SK-N-SH (cell line): ENCODE results near the gene ECI1. TPM values are rescaled to one million over a fixed set of nuclear protein-coding genes. Genes with fewer than 3 reads are reported as not detected.
A peak's percentile ranks its signal among the peaks of the same experiment; 100 is the strongest.

Experiments used
- CTCF ChIA-PET: fragments of 300-600, 350-600 bp; formaldehyde crosslinking; extraction: SDS; loops from one replicate; lab custom pipeline; 2021; lab: Yijun Ruan, JAX
- POLR2A ChIA-PET: fragments of 350-600 bp; sonication (Branson Sonifier 250); formaldehyde crosslinking; extraction: SDS; loops from one replicate; lab custom pipeline; 2020; ENCODE audit warnings: antibody characterized with exemption, inconsistent platforms; lab: Yijun Ruan, JAX
- DNase-seq: peaks from one replicate; pipeline ENCODE4 v3.0.0; 2012
- H2AFZ ChIP-seq: fragments of 200-600 bp; sonication (generic); 2 replicates; pipeline ENCODE4 v1.8.1; 2016; ENCODE audit warnings: antibody characterized with exemption, mild to moderate bottlenecking, low read depth
- H3F3A ChIP-seq: fragments of 200-600 bp; sonication (generic); replicated peaks from 2 replicates; pipeline ENCODE3; 2016; ENCODE audit warnings: antibody characterized with exemption, mild to moderate bottlenecking; ENCODE audit not compliant: insufficient read depth
- H3K27ac ChIP-seq, 2 experiments: fragments of 200-500 bp in 1 of 2; fragments of 200-600 bp in 1 of 2; sonication (Bioruptor generic) in 1 of 2; sonication (generic), shearing (Covaris generic) in 1 of 2; 2 replicates each; pipeline versions ENCODE4 v1.5.1 to v1.6.1; 2014 to 2016; ENCODE audit warnings: low read depth in 2 of 2, inconsistent platforms in 1 of 2, low read length in 1 of 2, mild to moderate bottlenecking in 1 of 2, mixed read lengths in 1 of 2
- H3K27me3 ChIP-seq: fragments of 200-600 bp; sonication (generic), shearing (Covaris generic); 2 replicates; pipeline ENCODE4 v1.6.1; 2016; ENCODE audit warnings: mixed run types; ENCODE audit not compliant: insufficient read depth
- H3K36me3 ChIP-seq, 2 experiments: fragments of 200-500 bp in 1 of 2; fragments of 200-600 bp in 1 of 2; sonication (Bioruptor generic) in 1 of 2; sonication (generic) in 1 of 2; replicated peaks in 1 of 2; 2 replicates each; pipeline versions ENCODE3 to v1.5.1; 2014 to 2016; ENCODE audit warnings: low read length in 1 of 2, mild to moderate bottlenecking in 1 of 2; ENCODE audit not compliant: insufficient read depth in 2 of 2, control insufficient read depth in 1 of 2
- H3K4me1 ChIP-seq, 2 experiments: fragments of 200-500 bp in 1 of 2; fragments of 200-600 bp in 1 of 2; sonication (Bioruptor generic) in 1 of 2; sonication (generic), shearing (Covaris generic) in 1 of 2; 2 replicates each; pipeline versions ENCODE4 v1.5.1 to v1.6.1; 2014 to 2016; ENCODE audit warnings: low read depth in 1 of 2, low read length in 1 of 2, mixed run types in 1 of 2; ENCODE audit not compliant: insufficient read depth in 2 of 2, control insufficient read depth in 1 of 2
- H3K4me2 ChIP-seq: fragments of 200-600 bp; sonication (generic), shearing (Covaris generic); 2 replicates; pipeline ENCODE4 v1.6.1; 2017; ENCODE audit warnings: mixed run types
- H3K4me3 ChIP-seq, 2 experiments: fragments of 200-500 bp in 1 of 2; fragments of 200-600 bp in 1 of 2; sonication (Bioruptor generic) in 1 of 2; sonication (generic), shearing (Covaris generic) in 1 of 2; 2 replicates each; pipeline versions ENCODE4 v1.5.1 to v1.8.1; 2014 to 2016; ENCODE audit warnings: low read depth in 2 of 2, inconsistent platforms in 1 of 2, low read length in 1 of 2, mild to moderate bottlenecking in 1 of 2, mixed read lengths in 1 of 2, moderate library complexity in 1 of 2
- H3K79me2 ChIP-seq: fragments of 200-600 bp; sonication (generic); 2 replicates; pipeline ENCODE4 v1.8.1; 2017; ENCODE audit warnings: mild to moderate bottlenecking; ENCODE audit not compliant: insufficient read depth
- H3K9ac ChIP-seq: fragments of 200-600 bp; sonication (generic); 2 replicates; pipeline ENCODE4 v1.6.1; 2017; ENCODE audit warnings: mixed run types
- H3K9me2 ChIP-seq: fragments of 200-600 bp; sonication (generic); 2 replicates; pipeline ENCODE4 v1.6.1; 2017; ENCODE audit warnings: mixed run types
- H3K9me3 ChIP-seq: fragments of 200-600 bp; sonication (generic); 2 replicates; pipeline ENCODE4 v1.6.1; 2017; ENCODE audit warnings: mixed run types, mild to moderate bottlenecking, moderate library complexity
- H4K20me1 ChIP-seq: fragments of 200-600 bp; sonication (generic); 2 replicates; pipeline ENCODE4 v1.6.1; 2017; ENCODE audit warnings: mild to moderate bottlenecking, mixed run types; ENCODE audit not compliant: insufficient read depth
- CHD2 ChIP-seq: fragments of 150-350 bp; IDR thresholded peaks from 2 replicates; pipeline ENCODE4 v1.6.1; 2018; ENCODE audit warnings: low read length; ENCODE audit not compliant: partially characterized antibody
- CTCF ChIP-seq: fragments of 200-600 bp; sonication (generic); IDR thresholded peaks from 2 replicates; pipeline ENCODE4 v1.6.1; 2017; ENCODE audit warnings: antibody characterized with exemption, mild to moderate bottlenecking, moderate library complexity
- FOXJ3 ChIP-seq: sonication (generic); formaldehyde crosslinking; IDR thresholded peaks from 2 replicates; pipeline ENCODE4 v1.5.1; 2020; ENCODE audit warnings: mild to moderate bottlenecking, missing genetic modification reagents
- MXI1 ChIP-seq: IDR thresholded peaks from 2 replicates; pipeline ENCODE4 v1.6.1; 2012; ENCODE audit warnings: mild to moderate bottlenecking, low read depth, low read length, improper control_type of control experiment
- NRF1 ChIP-seq: IDR thresholded peaks from 2 replicates; pipeline ENCODE4 v1.6.1; 2012; ENCODE audit warnings: low read depth, mild to moderate bottlenecking, low read length
- POLR2AphosphoS5 ChIP-seq: IDR thresholded peaks from 2 replicates; pipeline ENCODE4 v1.6.1; 2012; ENCODE audit warnings: low read depth, low read length
- RFX5 ChIP-seq: IDR thresholded peaks from 2 replicates; pipeline ENCODE4 v1.6.1; 2012; ENCODE audit warnings: mild to moderate bottlenecking, improper control_type of control experiment, low read length
- RXRA ChIP-seq: IDR thresholded peaks from 2 replicates; pipeline ENCODE4 v1.4.0; 2012; ENCODE audit warnings: low read depth, mild to moderate bottlenecking, borderline replicate concordance
- SIN3A ChIP-seq: IDR thresholded peaks from 2 replicates; pipeline ENCODE4 v1.6.1; 2012; ENCODE audit warnings: low read depth, mild to moderate bottlenecking, low read length, moderate library complexity, borderline replicate concordance
- TAF1 ChIP-seq: IDR thresholded peaks from 2 replicates; pipeline ENCODE4 v1.6.1; 2012; ENCODE audit warnings: low read depth, mild to moderate bottlenecking, low read length, moderate library complexity, borderline replicate concordance
- YY1 ChIP-seq: IDR thresholded peaks from 2 replicates; pipeline ENCODE4 v1.4.0; 2012; ENCODE audit warnings: low read depth, mild to moderate bottlenecking
- WGBS: methylation state at CpG from one replicate; pipeline ENCODE4 v1.1.6; 2017; ENCODE audit warnings: low lambda C conversion rate; 5-methylcytosine and 5-hydroxymethylcytosine counted together
- polyA plus RNA-seq, 3 experiments: library from polyadenylated mRNA; depleted of rRNA; stranded (reverse); fragments of >200 nt; gene quantifications; 2 replicates each; pipeline ENCODE4 v1.2.3, GENCODE V29; 2012
- TF ChIP-seq, protein P1 (sequence below): IDR thresholded peaks from 2 replicates; pipeline ENCODE4 v1.6.1; 2012; ENCODE audit warnings: mild to moderate bottlenecking, low read depth, low read length, moderate library complexity
- TF ChIP-seq, protein P2 (sequence below): IDR thresholded peaks from 2 replicates; pipeline ENCODE4; 2012

The ECI1 gene
- polyA plus RNA-seq, 1 of the 3 experiments (the other 2 are of a cell fraction) = 61.8 TPM

- Histone ChIP-seq H3K79me2 (peaks cover 16% of the 10 kb centered on the region; the same call in 1 of the 2 replicates), H3K9ac (peak within 1 kb of the TSS; percentile 94), H3K4me1 (peaks cover 0 to 19% of the 10 kb centered on the region in 2 experiments; a peak in 2 of 4 replicates), H3K4me2 (peak within 1 kb of the TSS; percentile 85), H3K27ac (peak within 1 kb of the TSS; percentile 84 to 97)
- TF ChIP-seq SIN3A (no peak), FOXJ3 (CRISPR knock-in tag) (no peak), NRF1 (peak; percentile 100), POLR2AphosphoS5 (peak; percentile 89), RFX5 (no peak), YY1 (peak; percentile 79), RXRA (no peak), MXI1 (peak; percentile 87), TAF1 (peak; percentile 90), CTCF (peak; percentile 39), CHD2 (peak; percentile 37)
- TF ChIP-seq, protein P1, sequence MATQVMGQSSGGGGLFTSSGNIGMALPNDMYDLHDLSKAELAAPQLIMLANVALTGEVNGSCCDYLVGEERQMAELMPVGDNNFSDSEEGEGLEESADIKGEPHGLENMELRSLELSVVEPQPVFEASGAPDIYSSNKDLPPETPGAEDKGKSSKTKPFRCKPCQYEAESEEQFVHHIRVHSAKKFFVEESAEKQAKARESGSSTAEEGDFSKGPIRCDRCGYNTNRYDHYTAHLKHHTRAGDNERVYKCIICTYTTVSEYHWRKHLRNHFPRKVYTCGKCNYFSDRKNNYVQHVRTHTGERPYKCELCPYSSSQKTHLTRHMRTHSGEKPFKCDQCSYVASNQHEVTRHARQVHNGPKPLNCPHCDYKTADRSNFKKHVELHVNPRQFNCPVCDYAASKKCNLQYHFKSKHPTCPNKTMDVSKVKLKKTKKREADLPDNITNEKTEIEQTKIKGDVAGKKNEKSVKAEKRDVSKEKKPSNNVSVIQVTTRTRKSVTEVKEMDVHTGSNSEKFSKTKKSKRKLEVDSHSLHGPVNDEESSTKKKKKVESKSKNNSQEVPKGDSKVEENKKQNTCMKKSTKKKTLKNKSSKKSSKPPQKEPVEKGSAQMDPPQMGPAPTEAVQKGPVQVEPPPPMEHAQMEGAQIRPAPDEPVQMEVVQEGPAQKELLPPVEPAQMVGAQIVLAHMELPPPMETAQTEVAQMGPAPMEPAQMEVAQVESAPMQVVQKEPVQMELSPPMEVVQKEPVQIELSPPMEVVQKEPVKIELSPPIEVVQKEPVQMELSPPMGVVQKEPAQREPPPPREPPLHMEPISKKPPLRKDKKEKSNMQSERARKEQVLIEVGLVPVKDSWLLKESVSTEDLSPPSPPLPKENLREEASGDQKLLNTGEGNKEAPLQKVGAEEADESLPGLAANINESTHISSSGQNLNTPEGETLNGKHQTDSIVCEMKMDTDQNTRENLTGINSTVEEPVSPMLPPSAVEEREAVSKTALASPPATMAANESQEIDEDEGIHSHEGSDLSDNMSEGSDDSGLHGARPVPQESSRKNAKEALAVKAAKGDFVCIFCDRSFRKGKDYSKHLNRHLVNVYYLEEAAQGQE = peak; percentile 0; the same call in 1 of the 2 replicates
- TF ChIP-seq, protein P2, sequence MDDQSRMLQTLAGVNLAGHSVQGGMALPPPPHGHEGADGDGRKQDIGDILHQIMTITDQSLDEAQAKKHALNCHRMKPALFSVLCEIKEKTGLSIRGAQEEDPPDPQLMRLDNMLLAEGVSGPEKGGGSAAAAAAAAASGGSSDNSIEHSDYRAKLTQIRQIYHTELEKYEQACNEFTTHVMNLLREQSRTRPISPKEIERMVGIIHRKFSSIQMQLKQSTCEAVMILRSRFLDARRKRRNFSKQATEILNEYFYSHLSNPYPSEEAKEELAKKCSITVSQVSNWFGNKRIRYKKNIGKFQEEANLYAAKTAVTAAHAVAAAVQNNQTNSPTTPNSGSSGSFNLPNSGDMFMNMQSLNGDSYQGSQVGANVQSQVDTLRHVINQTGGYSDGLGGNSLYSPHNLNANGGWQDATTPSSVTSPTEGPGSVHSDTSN = 0 out of 2 replicates have a peak, but pooled peaks have one; percentile 10
- TF ChIP-seq, all 33 proteins: peak for 9
- peak within 1 kb of the TSS; percentile 75 to 76 for H3K4me3 ChIP-seq
- ChIA-PET POLR2A (interaction anchor here (1.1 to 1.7 kb wide), 3 partner anchors 9 to 57 kb away, joined by 3 to 8 read pairs (median 5); partner anchors contain the start of genes CASKIN1 and RAB26), CTCF (interaction anchor here (0.6 to 4.9 kb wide), 8 partner anchors 11 to 1569 kb away, joined by 3 to 19 read pairs (median 3); partner anchors contain the start of genes ECI1 and METTL26)
- no peaks in the 10 kb centered on the region for H3K9me2 ChIP-seq
- H3K36me3 ChIP-seq = peaks cover 0 to 28% of the 10 kb centered on the region in 2 experiments
- no peaks in the 10 kb centered on the region for H3K27me3 ChIP-seq
- peak within 1 kb of the TSS; percentile 98 for H2AFZ ChIP-seq
- no peaks in the 10 kb centered on the region for H3K9me3 ChIP-seq
- DNase-seq = peak; percentile 99
- H4K20me1 ChIP-seq = no peaks in the 10 kb centered on the region
- WGBS = 6% methylated on average over 14 of the region's 93 CpGs
- H3F3A ChIP-seq = peaks cover 6% of the 10 kb centered on the region
Observed at GRCh38 chr16:2205104-2205966, 46.1 kb downstream of the ECI1 start, which contains the start of gene MLST8. Gene MLST8 (plus strand): TSS chr16:2205454. CDS start chr16:2206086, 632 bp downstream.
